ENCODE measurements around the gene DDX41.

DNA sequence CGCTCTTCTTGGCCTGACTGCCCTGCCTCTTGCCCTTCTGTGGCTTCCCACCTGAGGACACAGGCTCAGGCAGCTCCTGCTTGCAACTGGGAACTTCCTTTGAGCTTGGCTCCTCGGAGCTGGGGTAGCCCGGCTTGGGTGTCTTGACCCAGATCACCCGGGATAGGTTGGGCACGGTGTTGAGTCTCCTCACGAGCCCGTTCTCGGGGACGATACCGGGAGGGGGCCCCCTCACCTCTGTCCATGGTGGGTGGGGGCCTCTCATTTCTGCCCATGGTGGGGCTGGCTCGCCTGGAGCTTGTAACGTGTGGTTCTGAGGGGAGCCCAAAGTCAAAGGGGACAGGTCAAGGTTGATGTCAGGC, 7.8 kb upstream of the DDX41 start:
- TF ChIP-seq, protein P1, sequence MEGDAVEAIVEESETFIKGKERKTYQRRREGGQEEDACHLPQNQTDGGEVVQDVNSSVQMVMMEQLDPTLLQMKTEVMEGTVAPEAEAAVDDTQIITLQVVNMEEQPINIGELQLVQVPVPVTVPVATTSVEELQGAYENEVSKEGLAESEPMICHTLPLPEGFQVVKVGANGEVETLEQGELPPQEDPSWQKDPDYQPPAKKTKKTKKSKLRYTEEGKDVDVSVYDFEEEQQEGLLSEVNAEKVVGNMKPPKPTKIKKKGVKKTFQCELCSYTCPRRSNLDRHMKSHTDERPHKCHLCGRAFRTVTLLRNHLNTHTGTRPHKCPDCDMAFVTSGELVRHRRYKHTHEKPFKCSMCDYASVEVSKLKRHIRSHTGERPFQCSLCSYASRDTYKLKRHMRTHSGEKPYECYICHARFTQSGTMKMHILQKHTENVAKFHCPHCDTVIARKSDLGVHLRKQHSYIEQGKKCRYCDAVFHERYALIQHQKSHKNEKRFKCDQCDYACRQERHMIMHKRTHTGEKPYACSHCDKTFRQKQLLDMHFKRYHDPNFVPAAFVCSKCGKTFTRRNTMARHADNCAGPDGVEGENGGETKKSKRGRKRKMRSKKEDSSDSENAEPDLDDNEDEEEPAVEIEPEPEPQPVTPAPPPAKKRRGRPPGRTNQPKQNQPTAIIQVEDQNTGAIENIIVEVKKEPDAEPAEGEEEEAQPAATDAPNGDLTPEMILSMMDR (IDR thresholded peaks at IDR 0.05), result no peak
- no peak for TF ChIP-seq EP300 (IDR thresholded peaks at IDR 0.05)
- no peak for TF ChIP-seq POLR2AphosphoS5 (IDR thresholded peaks at IDR 0.05)
